ENCODE measurements around the gene RALGAPA2. TPM values are rescaled to one million over a fixed set of nuclear protein-coding genes. Genes with fewer than 3 reads are reported as not detected.

The RALGAPA2 gene
- polyA plus RNA-seq, 2 of the 4 experiments (the other 2 are of a cell fraction): 4.0 to 4.7 TPM

DNA sequence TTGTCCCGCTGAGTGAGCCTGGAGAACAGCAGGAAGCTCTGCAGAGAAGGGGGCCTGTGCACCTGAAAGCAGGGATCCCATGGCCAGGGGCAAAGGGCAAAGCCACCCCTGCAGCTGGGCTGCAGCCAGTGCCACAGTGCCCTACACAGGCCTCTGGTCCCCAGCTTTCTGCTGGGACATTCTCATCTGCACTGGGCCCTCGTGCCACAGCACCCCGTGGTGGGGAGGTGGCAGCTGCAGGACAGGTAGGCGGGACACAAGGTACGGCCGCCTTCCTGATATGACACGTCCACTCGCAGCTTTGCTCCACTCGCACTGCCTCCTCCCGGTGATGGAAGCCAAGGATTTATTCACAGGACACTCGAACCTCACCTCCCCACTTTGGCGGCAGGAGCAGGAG lies 317.4 kb downstream of the RALGAPA2 start:
- 68% methylated on average over 12 of the region's 12 CpGs for WGBS (ENCODE audit: missing lambda C conversion rate)
- Histone ChIP-seq H3K4me2 (no peak overlapping the region), H3K27ac (no peak overlapping the region), H3K9me3 (no peaks in the 10 kb centered on the region), H3K4me1 (no peaks in the 10 kb centered on the region), H3K4me3 (no peak overlapping the region)
- ChIA-PET CTCF (interaction anchor here (0.6 to 1.0 kb wide), 2 partner anchors 20 to 150 kb away, joined by 3 to 4 read pairs; no protein-coding TSS in a partner anchor), POLR2A (no interaction called here)
- TF ChIP-seq, protein P1, sequence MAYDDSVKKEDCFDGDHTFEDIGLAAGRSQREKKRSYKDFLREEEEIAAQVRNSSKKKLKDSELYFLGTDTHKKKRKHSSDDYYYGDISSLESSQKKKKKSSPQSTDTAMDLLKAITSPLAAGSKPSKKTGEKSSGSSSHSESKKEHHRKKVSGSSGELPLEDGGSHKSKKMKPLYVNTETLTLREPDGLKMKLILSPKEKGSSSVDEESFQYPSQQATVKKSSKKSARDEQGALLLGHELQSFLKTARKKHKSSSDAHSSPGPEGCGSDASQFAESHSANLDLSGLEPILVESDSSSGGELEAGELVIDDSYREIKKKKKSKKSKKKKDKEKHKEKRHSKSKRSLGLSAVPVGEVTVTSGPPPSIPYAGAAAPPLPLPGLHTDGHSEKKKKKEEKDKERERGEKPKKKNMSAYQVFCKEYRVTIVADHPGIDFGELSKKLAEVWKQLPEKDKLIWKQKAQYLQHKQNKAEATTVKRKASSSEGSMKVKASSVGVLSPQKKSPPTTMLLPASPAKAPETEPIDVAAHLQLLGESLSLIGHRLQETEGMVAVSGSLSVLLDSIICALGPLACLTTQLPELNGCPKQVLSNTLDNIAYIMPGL (CRISPR knock-in tag; IDR thresholded peaks at IDR 0.05; ENCODE audit: borderline replicate concordance): no peak
- TF ChIP-seq FOSB (CRISPR knock-in tag; IDR thresholded peaks at IDR 0.05) (no peak), FOSL2 (IDR thresholded peaks at IDR 0.05) (no peak), FOSL2 (CRISPR knock-in tag; IDR thresholded peaks at IDR 0.05) (no peak), ESRRA (IDR thresholded peaks at IDR 0.05; ENCODE audit: borderline replicate concordance, low read length) (no peak), RAD21 (conservative IDR thresholded peaks at IDR 0.05 in 1 of 2, IDR thresholded peaks at IDR 0.05 in 1 of 2) (no peak), CBX2 (IDR thresholded peaks at IDR 0.05; ENCODE audit: borderline replicate concordance, low read depth) (no peak), CHD2 (IDR thresholded peaks at IDR 0.05; ENCODE audit: low read length, partially characterized antibody) (no peak)
- TF ChIP-seq, protein P2, sequence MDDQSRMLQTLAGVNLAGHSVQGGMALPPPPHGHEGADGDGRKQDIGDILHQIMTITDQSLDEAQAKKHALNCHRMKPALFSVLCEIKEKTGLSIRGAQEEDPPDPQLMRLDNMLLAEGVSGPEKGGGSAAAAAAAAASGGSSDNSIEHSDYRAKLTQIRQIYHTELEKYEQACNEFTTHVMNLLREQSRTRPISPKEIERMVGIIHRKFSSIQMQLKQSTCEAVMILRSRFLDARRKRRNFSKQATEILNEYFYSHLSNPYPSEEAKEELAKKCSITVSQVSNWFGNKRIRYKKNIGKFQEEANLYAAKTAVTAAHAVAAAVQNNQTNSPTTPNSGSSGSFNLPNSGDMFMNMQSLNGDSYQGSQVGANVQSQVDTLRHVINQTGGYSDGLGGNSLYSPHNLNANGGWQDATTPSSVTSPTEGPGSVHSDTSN (IDR thresholded peaks at IDR 0.05): no peak
- DNase-seq (ENCODE audit: low read depth in 1 of 2, low spot score in 1 of 2) (no peak), ATAC-seq (no peak), FAIRE-seq (no peak)

DNA sequence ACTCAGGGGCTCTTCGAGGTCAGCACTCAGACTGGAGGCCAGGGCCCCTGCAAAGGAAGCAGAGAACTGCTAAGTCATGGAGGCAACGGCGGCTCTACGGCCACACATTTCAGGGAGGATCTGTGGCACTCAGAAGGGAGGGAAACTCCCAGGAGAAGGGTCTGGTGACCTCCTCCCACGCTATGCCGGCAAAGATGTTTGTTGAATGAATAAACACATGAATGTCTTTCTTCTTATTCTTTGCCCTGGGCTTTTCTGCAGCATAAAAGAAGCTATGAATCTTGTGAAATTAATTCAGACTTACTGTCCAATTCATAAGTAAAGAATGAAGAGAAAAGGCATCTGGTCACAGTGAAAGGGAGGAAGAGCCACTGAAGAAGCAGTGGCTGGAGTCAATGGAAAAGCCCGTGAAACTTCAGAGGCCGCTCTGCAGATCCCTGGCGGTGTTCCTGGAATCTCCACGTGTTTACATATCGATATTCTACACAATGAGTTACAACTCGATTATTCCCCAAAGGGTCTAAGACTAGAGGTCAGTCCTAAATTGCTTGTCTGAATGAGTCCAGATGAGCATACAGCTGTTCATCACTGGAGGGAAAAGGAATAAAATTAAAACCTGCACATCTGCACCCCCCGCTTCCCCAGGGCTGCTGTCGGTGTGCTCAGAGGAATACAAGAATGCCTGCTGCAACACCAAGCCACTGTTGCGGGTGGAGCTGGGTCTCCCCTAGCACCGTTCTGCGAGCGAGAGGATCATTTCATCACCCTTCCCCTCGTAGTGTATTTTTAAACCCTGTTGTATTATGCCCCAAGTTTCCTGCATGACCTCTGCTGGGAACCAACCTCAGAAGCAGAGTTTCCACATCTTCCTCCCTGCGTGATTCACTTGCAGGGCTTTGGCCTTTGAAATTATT lies 319.0 kb downstream of the RALGAPA2 start:
- Histone ChIP-seq H3K4me2 (no peak overlapping the region), H3K4me1 (no peaks in the 10 kb centered on the region), H3K4me3 (no peak overlapping the region), H3K27ac (no peak overlapping the region), H3K9me3 (no peaks in the 10 kb centered on the region)
- FAIRE-seq (no peak), DNase-seq (ENCODE audit: low read depth in 1 of 2, low spot score in 1 of 2) (no peak), ATAC-seq (no peak)
- ChIA-PET POLR2A (no interaction called here), CTCF (interaction anchor here (1.0 kb wide), 1 partner anchor 22 kb away, joined by 4 read pairs; no protein-coding TSS in a partner anchor)
- no peak for TF ChIP-seq CEBPB (IDR thresholded peaks at IDR 0.05)
- no peak for TF ChIP-seq EHMT2 (IDR thresholded peaks at IDR 0.05; ENCODE audit: low read depth)
- no peak for TF ChIP-seq PHF8 (IDR thresholded peaks at IDR 0.05; ENCODE audit: borderline replicate concordance, low read depth)
- TF ChIP-seq, protein P3, sequence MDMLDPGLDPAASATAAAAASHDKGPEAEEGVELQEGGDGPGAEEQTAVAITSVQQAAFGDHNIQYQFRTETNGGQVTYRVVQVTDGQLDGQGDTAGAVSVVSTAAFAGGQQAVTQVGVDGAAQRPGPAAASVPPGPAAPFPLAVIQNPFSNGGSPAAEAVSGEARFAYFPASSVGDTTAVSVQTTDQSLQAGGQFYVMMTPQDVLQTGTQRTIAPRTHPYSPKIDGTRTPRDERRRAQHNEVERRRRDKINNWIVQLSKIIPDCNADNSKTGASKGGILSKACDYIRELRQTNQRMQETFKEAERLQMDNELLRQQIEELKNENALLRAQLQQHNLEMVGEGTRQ (IDR thresholded peaks at IDR 0.05): no peak
- no peak for TF ChIP-seq CBX8 (IDR thresholded peaks at IDR 0.05)
- TF ChIP-seq ZC3H11A (IDR thresholded peaks at IDR 0.05): no peak
- TF ChIP-seq KDM5A (IDR thresholded peaks at IDR 0.05): no peak
- no peak for TF ChIP-seq ZFP36 (IDR thresholded peaks at IDR 0.05; ENCODE audit: borderline replicate concordance, partially characterized antibody)
- no peak for TF ChIP-seq FOXS1 (CRISPR knock-in tag; IDR thresholded peaks at IDR 0.05)
- TF ChIP-seq, protein P4, sequence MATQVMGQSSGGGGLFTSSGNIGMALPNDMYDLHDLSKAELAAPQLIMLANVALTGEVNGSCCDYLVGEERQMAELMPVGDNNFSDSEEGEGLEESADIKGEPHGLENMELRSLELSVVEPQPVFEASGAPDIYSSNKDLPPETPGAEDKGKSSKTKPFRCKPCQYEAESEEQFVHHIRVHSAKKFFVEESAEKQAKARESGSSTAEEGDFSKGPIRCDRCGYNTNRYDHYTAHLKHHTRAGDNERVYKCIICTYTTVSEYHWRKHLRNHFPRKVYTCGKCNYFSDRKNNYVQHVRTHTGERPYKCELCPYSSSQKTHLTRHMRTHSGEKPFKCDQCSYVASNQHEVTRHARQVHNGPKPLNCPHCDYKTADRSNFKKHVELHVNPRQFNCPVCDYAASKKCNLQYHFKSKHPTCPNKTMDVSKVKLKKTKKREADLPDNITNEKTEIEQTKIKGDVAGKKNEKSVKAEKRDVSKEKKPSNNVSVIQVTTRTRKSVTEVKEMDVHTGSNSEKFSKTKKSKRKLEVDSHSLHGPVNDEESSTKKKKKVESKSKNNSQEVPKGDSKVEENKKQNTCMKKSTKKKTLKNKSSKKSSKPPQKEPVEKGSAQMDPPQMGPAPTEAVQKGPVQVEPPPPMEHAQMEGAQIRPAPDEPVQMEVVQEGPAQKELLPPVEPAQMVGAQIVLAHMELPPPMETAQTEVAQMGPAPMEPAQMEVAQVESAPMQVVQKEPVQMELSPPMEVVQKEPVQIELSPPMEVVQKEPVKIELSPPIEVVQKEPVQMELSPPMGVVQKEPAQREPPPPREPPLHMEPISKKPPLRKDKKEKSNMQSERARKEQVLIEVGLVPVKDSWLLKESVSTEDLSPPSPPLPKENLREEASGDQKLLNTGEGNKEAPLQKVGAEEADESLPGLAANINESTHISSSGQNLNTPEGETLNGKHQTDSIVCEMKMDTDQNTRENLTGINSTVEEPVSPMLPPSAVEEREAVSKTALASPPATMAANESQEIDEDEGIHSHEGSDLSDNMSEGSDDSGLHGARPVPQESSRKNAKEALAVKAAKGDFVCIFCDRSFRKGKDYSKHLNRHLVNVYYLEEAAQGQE (IDR thresholded peaks at IDR 0.05): no peak
- TF ChIP-seq, protein P1 (CRISPR knock-in tag; IDR thresholded peaks at IDR 0.05; ENCODE audit: borderline replicate concordance): no peak
- TF ChIP-seq FOSB (CRISPR knock-in tag; IDR thresholded peaks at IDR 0.05): no peak
- TF ChIP-seq NPAS2 (CRISPR knock-in tag; IDR thresholded peaks at IDR 0.05; ENCODE audit: borderline replicate concordance): no peak
- TF ChIP-seq, protein P5, sequence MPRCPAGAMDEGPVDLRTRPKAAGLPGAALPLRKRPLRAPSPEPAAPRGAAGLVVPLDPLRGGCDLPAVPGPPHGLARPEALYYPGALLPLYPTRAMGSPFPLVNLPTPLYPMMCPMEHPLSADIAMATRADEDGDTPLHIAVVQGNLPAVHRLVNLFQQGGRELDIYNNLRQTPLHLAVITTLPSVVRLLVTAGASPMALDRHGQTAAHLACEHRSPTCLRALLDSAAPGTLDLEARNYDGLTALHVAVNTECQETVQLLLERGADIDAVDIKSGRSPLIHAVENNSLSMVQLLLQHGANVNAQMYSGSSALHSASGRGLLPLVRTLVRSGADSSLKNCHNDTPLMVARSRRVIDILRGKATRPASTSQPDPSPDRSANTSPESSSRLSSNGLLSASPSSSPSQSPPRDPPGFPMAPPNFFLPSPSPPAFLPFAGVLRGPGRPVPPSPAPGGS (IDR thresholded peaks at IDR 0.05): no peak
- TF ChIP-seq CHD2 (IDR thresholded peaks at IDR 0.05; ENCODE audit: low read length, partially characterized antibody): no peak
- TF ChIP-seq BHLHE40 (IDR thresholded peaks at IDR 0.05; ENCODE audit: low read depth, low read length): no peak
- TF ChIP-seq ZSCAN20 (CRISPR knock-in tag; IDR thresholded peaks at IDR 0.05): no peak
- no peak for TF ChIP-seq RAD21 (conservative IDR thresholded peaks at IDR 0.05 in 1 of 2, IDR thresholded peaks at IDR 0.05 in 1 of 2)
- TF ChIP-seq SMC3 (IDR thresholded peaks at IDR 0.05): no peak
- WGBS (ENCODE audit: missing lambda C conversion rate): 77% methylated on average over 20 of the region's 20 CpGs
